ENCODE measurements around the gene SIRPG. TPM values are rescaled to one million over a fixed set of nuclear protein-coding genes. Genes with fewer than 3 reads are reported as not detected.

SIRPG gene
- polyA plus RNA-seq, 2 of the 4 experiments (the other 2 are of a cell fraction): not detected

GRCh38 chr20:1626528-1627199 is 30.9 kb downstream of the SIRPG start:
- TF ChIP-seq MYC (IDR thresholded peaks at IDR 0.05; ENCODE audit: borderline replicate concordance, low read length) (no peak), ZSCAN20 (CRISPR knock-in tag; IDR thresholded peaks at IDR 0.05) (no peak), NFE2L2 (conservative IDR thresholded peaks at IDR 0.05; ENCODE audit: low read length) (no peak), HEYL (CRISPR knock-in tag; IDR thresholded peaks at IDR 0.05) (no peak), SREBF2 (IDR thresholded peaks at IDR 0.05) (no peak), ZC3H11A (IDR thresholded peaks at IDR 0.05) (no peak), HOXA7 (CRISPR knock-in tag; IDR thresholded peaks at IDR 0.05) (no peak), HDAC2 (IDR thresholded peaks at IDR 0.05) (no peak), KDM5A (IDR thresholded peaks at IDR 0.05) (no peak), HOXB13 (CRISPR knock-in tag; IDR thresholded peaks at IDR 0.05; ENCODE audit: low read depth) (no peak), BCL3 (IDR thresholded peaks at IDR 0.05) (no peak)
- WGBS (ENCODE audit: missing lambda C conversion rate): 18% methylated on average over 3 of the region's 3 CpGs
- H3K4me1 ChIP-seq: no peaks in the 10 kb centered on the region
- no peak for ATAC-seq
- no peak overlapping the region for H3K27ac ChIP-seq
- ChIA-PET CTCF (interaction anchor here (1.3 kb wide), 1 partner anchor 150 kb away, joined by 3 read pairs; no protein-coding TSS in a partner anchor), POLR2A (no interaction called here)
- FAIRE-seq: no peak
- no peak overlapping the region for H3K4me3 ChIP-seq
- DNase-seq (ENCODE audit: low read depth in 1 of 2, low spot score in 1 of 2): no peak
- H3K4me2 ChIP-seq: no peak overlapping the region
- H3K9me3 ChIP-seq: no peaks in the 10 kb centered on the region

- TF ChIP-seq FOSL2 (IDR thresholded peaks at IDR 0.05) (no peak), FOSL2 (CRISPR knock-in tag; IDR thresholded peaks at IDR 0.05) (0 out of 2 replicates have a peak, but pooled peaks have one; percentile 37), EP300 (IDR thresholded peaks at IDR 0.05) (no peak)
- H3K9me3 ChIP-seq: no peaks in the 10 kb centered on the region
- ATAC-seq (no peak), DNase-seq (ENCODE audit: low read depth in 1 of 2, low spot score in 1 of 2) (no peak), FAIRE-seq (no peak)
- no peak overlapping the region for H3K4me2 ChIP-seq
- POLR2A ChIA-PET: no interaction called here
- no peaks in the 10 kb centered on the region for H3K4me1 ChIP-seq
- 15% methylated on average over 2 of the region's 2 CpGs for WGBS (ENCODE audit: missing lambda C conversion rate)
- no peak overlapping the region for H3K4me3 ChIP-seq
- CTCF ChIA-PET: no interaction called here
- H3K27ac ChIP-seq: no peak overlapping the region
Observed at GRCh38 chr20:1625083-1625690, 32.4 kb downstream of the SIRPG start.

GRCh38 chr20:1623501-1624205 is 33.9 kb downstream of the SIRPG start:
- DNase-seq (ENCODE audit: low read depth in 1 of 2, low spot score in 1 of 2): no peak
- Histone ChIP-seq H3K27ac (no peak overlapping the region), H3K9me3 (no peaks in the 10 kb centered on the region), H3K4me2 (no peak overlapping the region), H3K4me1 (no peaks in the 10 kb centered on the region), H3K4me3 (no peak overlapping the region)
- FAIRE-seq: no peak
- TF ChIP-seq NFE2L2 (conservative IDR thresholded peaks at IDR 0.05; ENCODE audit: low read length) (no peak), MAZ (IDR thresholded peaks at IDR 0.05; ENCODE audit: borderline replicate concordance, low read depth, low read length) (no peak), FOSL2 (IDR thresholded peaks at IDR 0.05) (no peak), FOSL2 (CRISPR knock-in tag; IDR thresholded peaks at IDR 0.05) (no peak), NPAS2 (CRISPR knock-in tag; IDR thresholded peaks at IDR 0.05; ENCODE audit: borderline replicate concordance) (no peak)
- ChIA-PET POLR2A (no interaction called here), CTCF (interaction anchor here (0.6 to 1.7 kb wide), 2 partner anchors 119 to 266 kb away, joined by 3 read pairs; no protein-coding TSS in a partner anchor)
- no peak for ATAC-seq
- WGBS (ENCODE audit: missing lambda C conversion rate): 61% methylated on average over 14 of the region's 14 CpGs

GRCh38 chr20:1622450-1622849 is 35.1 kb downstream of the SIRPG start:
- Histone ChIP-seq H3K9me3 (no peaks in the 10 kb centered on the region), H3K4me1 (no peaks in the 10 kb centered on the region), H3K4me2 (no peak overlapping the region), H3K4me3 (no peak overlapping the region), H3K27ac (no peak overlapping the region)
- 0% methylated on average over 1 of the region's 1 CpG for WGBS (ENCODE audit: missing lambda C conversion rate)
- CTCF ChIA-PET: interaction anchor here (1.7 kb wide), 1 partner anchor 118 kb away, joined by 3 read pairs; no protein-coding TSS in a partner anchor
- ATAC-seq (no peak), FAIRE-seq (no peak), DNase-seq (ENCODE audit: low read depth in 1 of 2, low spot score in 1 of 2) (no peak)
- POLR2A ChIA-PET: no interaction called here
- TF ChIP-seq FOSL2 (IDR thresholded peaks at IDR 0.05) (no peak), FOSL2 (CRISPR knock-in tag; IDR thresholded peaks at IDR 0.05) (no peak), RCOR1 (IDR thresholded peaks at IDR 0.05; ENCODE audit: low read depth, low read length) (no peak), HOXB5 (CRISPR knock-in tag; IDR thresholded peaks at IDR 0.05) (no peak), GATA3 (IDR thresholded peaks at IDR 0.05; ENCODE audit: borderline replicate concordance) (no peak), NR3C1 (IDR thresholded peaks at IDR 0.05) (no peak), HEYL (CRISPR knock-in tag; IDR thresholded peaks at IDR 0.05) (no peak), KDM5A (IDR thresholded peaks at IDR 0.05) (no peak), HOXB13 (CRISPR knock-in tag; IDR thresholded peaks at IDR 0.05; ENCODE audit: low read depth) (no peak)
